ENCODE measurements around the gene ZNF549. TPM values are rescaled to one million over a fixed set of nuclear protein-coding genes. Genes with fewer than 3 reads are reported as not detected.

ZNF549 gene
- total and polyA plus RNA-seq, 2 of the 13 experiments (the other 11 are each of a cell fraction or from before 2014, with no cell fraction given) = 2.8 to 6.4 TPM

GRCh38 chr19:57499680-57500395 lies 27.3 kb upstream of the ZNF549 start, which contains the start of gene ZNF773 (continued):
- peak; percentile 65 for TF ChIP-seq SPEN (CRISPR knock-in tag; IDR thresholded peaks at IDR 0.05; ENCODE audit: low read depth)
- TF ChIP-seq, protein P1, sequence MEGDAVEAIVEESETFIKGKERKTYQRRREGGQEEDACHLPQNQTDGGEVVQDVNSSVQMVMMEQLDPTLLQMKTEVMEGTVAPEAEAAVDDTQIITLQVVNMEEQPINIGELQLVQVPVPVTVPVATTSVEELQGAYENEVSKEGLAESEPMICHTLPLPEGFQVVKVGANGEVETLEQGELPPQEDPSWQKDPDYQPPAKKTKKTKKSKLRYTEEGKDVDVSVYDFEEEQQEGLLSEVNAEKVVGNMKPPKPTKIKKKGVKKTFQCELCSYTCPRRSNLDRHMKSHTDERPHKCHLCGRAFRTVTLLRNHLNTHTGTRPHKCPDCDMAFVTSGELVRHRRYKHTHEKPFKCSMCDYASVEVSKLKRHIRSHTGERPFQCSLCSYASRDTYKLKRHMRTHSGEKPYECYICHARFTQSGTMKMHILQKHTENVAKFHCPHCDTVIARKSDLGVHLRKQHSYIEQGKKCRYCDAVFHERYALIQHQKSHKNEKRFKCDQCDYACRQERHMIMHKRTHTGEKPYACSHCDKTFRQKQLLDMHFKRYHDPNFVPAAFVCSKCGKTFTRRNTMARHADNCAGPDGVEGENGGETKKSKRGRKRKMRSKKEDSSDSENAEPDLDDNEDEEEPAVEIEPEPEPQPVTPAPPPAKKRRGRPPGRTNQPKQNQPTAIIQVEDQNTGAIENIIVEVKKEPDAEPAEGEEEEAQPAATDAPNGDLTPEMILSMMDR (CRISPR knock-in tag; IDR thresholded peaks at IDR 0.05) = 0 out of 2 replicates have a peak, but pooled peaks have one; percentile 12
- TF ChIP-seq ZNF782 (CRISPR knock-in tag; IDR thresholded peaks at IDR 0.05; ENCODE audit: borderline replicate concordance) = 0 out of 2 replicates have a peak, but pooled peaks have one; percentile 50
- TF ChIP-seq ETV5 (CRISPR knock-in tag; IDR thresholded peaks at IDR 0.05; ENCODE audit: borderline replicate concordance) = peak; percentile 71; the same call in 1 of the 2 replicates
- TF ChIP-seq ZNF710 (CRISPR knock-in tag; IDR thresholded peaks at IDR 0.05; ENCODE audit: borderline replicate concordance) = peak; percentile 32; the same call in 1 of the 2 replicates
- peak; percentile 88 for TF ChIP-seq CREB1 (IDR thresholded peaks at IDR 0.05)
- peak; percentile 88 for TF ChIP-seq CREB1 (CRISPR knock-in tag; IDR thresholded peaks at IDR 0.05)
- TF ChIP-seq, protein P2, sequence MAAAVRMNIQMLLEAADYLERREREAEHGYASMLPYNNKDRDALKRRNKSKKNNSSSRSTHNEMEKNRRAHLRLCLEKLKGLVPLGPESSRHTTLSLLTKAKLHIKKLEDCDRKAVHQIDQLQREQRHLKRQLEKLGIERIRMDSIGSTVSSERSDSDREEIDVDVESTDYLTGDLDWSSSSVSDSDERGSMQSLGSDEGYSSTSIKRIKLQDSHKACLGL (CRISPR knock-in tag; IDR thresholded peaks at IDR 0.05) = peak; percentile 50; the same call in 1 of the 2 replicates
- peak; percentile 55; the same call in 1 of the 2 replicates for TF ChIP-seq ZMYM4 (CRISPR knock-in tag; IDR thresholded peaks at IDR 0.05)
- peak; percentile 94 for TF ChIP-seq NFYB (CRISPR knock-in tag; IDR thresholded peaks at IDR 0.05)
- TF ChIP-seq POGZ (CRISPR knock-in tag; IDR thresholded peaks at IDR 0.05) = peak; percentile 45; the same call in 1 of the 2 replicates
- TF ChIP-seq ELF3 (CRISPR knock-in tag; IDR thresholded peaks at IDR 0.05) = peak; percentile 80
- 0 out of 2 replicates have a peak, but pooled peaks have one; percentile 47 for TF ChIP-seq BORCS8-MEF2B (CRISPR knock-in tag; IDR thresholded peaks at IDR 0.05)
- TF ChIP-seq HDAC2 (CRISPR knock-in tag; IDR thresholded peaks at IDR 0.05) = peak; percentile 37; the same call in 1 of the 2 replicates
- TF ChIP-seq KDM2A (CRISPR knock-in tag; IDR thresholded peaks at IDR 0.05; ENCODE audit: borderline replicate concordance, low read depth) = peak; percentile 92
- TF ChIP-seq ZFX (CRISPR knock-in tag; IDR thresholded peaks at IDR 0.05; ENCODE audit: low read depth) = peak; percentile 87
- TF ChIP-seq, protein P3, sequence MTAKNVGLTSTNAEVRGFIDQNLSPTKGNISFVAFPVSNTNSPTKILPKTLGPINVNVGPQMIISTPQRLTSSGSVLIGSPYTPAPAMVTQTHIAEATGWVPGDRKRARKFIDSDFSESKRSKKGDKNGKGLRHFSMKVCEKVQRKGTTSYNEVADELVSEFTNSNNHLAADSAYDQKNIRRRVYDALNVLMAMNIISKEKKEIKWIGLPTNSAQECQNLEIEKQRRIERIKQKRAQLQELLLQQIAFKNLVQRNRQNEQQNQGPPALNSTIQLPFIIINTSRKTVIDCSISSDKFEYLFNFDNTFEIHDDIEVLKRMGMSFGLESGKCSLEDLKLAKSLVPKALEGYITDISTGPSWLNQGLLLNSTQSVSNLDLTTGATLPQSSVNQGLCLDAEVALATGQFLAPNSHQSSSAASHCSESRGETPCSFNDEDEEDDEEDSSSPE (CRISPR knock-in tag; IDR thresholded peaks at IDR 0.05) = peak; percentile 79
- TF ChIP-seq, protein P4, sequence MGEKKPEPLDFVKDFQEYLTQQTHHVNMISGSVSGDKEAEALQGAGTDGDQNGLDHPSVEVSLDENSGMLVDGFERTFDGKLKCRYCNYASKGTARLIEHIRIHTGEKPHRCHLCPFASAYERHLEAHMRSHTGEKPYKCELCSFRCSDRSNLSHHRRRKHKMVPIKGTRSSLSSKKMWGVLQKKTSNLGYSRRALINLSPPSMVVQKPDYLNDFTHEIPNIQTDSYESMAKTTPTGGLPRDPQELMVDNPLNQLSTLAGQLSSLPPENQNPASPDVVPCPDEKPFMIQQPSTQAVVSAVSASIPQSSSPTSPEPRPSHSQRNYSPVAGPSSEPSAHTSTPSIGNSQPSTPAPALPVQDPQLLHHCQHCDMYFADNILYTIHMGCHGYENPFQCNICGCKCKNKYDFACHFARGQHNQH (CRISPR knock-in tag; IDR thresholded peaks at IDR 0.05) = 0 out of 2 replicates have a peak, but pooled peaks have one; percentile 65
- TF ChIP-seq TEAD3 (CRISPR knock-in tag; optimal IDR thresholded peaks at IDR 0.05; ENCODE audit: borderline replicate concordance) = peak; percentile 59
- 0 out of 2 replicates have a peak, but pooled peaks have one; percentile 61 for TF ChIP-seq KDM4B (CRISPR knock-in tag; IDR thresholded peaks at IDR 0.05)
- TF ChIP-seq KMT2B (CRISPR knock-in tag; IDR thresholded peaks at IDR 0.05) = peak; percentile 87
- peak; percentile 94 for TF ChIP-seq ELF1 (CRISPR knock-in tag; IDR thresholded peaks at IDR 0.05)
- peak; percentile 42 for TF ChIP-seq ASH2L (IDR thresholded peaks at IDR 0.05; ENCODE audit: insufficient read length, low read depth, low read length)
- TF ChIP-seq ZNF776 (CRISPR knock-in tag; IDR thresholded peaks at IDR 0.05) = 0 out of 2 replicates have a peak, but pooled peaks have one; percentile 29

Measured in HepG2 (cell line).